SH-SY5Y (cell line): ENCODE results near the gene ZFHX2.

Source experiments
- GATA2 ChIP-seq: IDR thresholded peaks from 2 replicates; pipeline ENCODE4 v1.6.1; 2011; ENCODE audit warnings: mild to moderate bottlenecking, low read depth, low read length
- GATA3 ChIP-seq: IDR thresholded peaks from 2 replicates; pipeline ENCODE4 v1.6.1; 2011; ENCODE audit warnings: low read depth, mild to moderate bottlenecking, low read length, moderate library complexity

GRCh38 chr14:23572524-23572828, 20.9 kb upstream of the ZFHX2 start:
- TF ChIP-seq GATA2 (no peak), GATA3 (no peak)
